ENCODE results near the gene ONECUT3. TPM values are rescaled to one million over a fixed set of nuclear protein-coding genes. Genes with fewer than 3 reads are reported as not detected.
A peak's percentile ranks its signal among the peaks of the same experiment; 100 is the strongest.

Gene ONECUT3
- total RNA-seq, 1 experiment from 2014 or later = 0.04 TPM

DNA sequence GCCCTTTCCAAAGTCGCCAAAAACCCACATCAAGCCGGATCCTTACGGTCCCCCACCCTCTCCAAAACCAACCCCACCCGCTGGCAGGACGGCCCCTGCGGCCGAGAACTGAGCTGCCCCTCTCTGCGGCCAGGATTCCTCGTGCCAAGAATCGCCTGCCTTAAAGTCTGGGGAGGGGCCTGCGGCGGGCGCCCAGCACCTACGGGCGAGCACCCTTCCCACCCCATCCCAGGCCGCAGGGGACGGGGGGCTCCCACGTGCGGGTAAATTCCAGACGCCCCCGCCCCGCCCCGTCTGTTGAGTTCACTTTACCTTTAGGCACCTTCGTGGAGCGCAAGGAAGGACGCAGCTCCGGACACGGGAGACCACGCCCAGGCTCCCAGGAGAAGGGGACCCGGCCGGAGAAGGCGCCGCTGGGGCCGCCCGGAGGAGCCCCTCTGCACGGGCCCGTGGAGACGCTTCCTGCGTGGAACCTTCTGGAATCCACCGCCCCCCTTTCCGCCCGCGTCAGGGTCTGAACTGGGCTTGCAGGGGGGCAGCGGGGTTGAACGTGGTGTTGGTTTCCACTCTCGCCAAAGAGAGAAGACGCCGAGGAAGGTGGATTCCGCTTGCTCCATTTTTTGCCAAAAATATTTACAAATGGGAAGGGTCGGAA lies 22.8 kb downstream of the ONECUT3 start:
- peak overlapping the region; percentile 58 for H3K4me3 Mint-ChIP-seq
- ChIA-PET CTCF (interaction anchor here (0.5 to 3.9 kb wide), 15 partner anchors 8 to 678 kb away, joined by 3 to 26 read pairs (median 4); no protein-coding TSS in a partner anchor), POLR2A (no interaction called here)
- no peak for TF ChIP-seq NR3C1 (CRISPR knock-in tag; conservative IDR thresholded peaks at IDR 0.05; ENCODE audit: low read depth)
- TF ChIP-seq, protein P1, sequence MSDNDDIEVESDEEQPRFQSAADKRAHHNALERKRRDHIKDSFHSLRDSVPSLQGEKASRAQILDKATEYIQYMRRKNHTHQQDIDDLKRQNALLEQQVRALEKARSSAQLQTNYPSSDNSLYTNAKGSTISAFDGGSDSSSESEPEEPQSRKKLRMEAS (CRISPR knock-in tag; IDR thresholded peaks at IDR 0.05) = no peak
- no peak for TF ChIP-seq CBFB (CRISPR knock-in tag; IDR thresholded peaks at IDR 0.05; ENCODE audit: low read depth)
- no peak for TF ChIP-seq ZNF219 (CRISPR knock-in tag; IDR thresholded peaks at IDR 0.05; ENCODE audit: borderline replicate concordance)
- TF ChIP-seq, protein P2, sequence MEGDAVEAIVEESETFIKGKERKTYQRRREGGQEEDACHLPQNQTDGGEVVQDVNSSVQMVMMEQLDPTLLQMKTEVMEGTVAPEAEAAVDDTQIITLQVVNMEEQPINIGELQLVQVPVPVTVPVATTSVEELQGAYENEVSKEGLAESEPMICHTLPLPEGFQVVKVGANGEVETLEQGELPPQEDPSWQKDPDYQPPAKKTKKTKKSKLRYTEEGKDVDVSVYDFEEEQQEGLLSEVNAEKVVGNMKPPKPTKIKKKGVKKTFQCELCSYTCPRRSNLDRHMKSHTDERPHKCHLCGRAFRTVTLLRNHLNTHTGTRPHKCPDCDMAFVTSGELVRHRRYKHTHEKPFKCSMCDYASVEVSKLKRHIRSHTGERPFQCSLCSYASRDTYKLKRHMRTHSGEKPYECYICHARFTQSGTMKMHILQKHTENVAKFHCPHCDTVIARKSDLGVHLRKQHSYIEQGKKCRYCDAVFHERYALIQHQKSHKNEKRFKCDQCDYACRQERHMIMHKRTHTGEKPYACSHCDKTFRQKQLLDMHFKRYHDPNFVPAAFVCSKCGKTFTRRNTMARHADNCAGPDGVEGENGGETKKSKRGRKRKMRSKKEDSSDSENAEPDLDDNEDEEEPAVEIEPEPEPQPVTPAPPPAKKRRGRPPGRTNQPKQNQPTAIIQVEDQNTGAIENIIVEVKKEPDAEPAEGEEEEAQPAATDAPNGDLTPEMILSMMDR (IDR thresholded peaks at IDR 0.05) = no peak
- TF ChIP-seq NFYB (CRISPR knock-in tag; conservative IDR thresholded peaks at IDR 0.05; ENCODE audit: low read depth) = no peak
- no peak for TF ChIP-seq NFE2L1 (CRISPR knock-in tag; IDR thresholded peaks at IDR 0.05)
- TF ChIP-seq ZNF396 (CRISPR knock-in tag; IDR thresholded peaks at IDR 0.05; ENCODE audit: borderline replicate concordance) = no peak
- TF ChIP-seq, protein P3, sequence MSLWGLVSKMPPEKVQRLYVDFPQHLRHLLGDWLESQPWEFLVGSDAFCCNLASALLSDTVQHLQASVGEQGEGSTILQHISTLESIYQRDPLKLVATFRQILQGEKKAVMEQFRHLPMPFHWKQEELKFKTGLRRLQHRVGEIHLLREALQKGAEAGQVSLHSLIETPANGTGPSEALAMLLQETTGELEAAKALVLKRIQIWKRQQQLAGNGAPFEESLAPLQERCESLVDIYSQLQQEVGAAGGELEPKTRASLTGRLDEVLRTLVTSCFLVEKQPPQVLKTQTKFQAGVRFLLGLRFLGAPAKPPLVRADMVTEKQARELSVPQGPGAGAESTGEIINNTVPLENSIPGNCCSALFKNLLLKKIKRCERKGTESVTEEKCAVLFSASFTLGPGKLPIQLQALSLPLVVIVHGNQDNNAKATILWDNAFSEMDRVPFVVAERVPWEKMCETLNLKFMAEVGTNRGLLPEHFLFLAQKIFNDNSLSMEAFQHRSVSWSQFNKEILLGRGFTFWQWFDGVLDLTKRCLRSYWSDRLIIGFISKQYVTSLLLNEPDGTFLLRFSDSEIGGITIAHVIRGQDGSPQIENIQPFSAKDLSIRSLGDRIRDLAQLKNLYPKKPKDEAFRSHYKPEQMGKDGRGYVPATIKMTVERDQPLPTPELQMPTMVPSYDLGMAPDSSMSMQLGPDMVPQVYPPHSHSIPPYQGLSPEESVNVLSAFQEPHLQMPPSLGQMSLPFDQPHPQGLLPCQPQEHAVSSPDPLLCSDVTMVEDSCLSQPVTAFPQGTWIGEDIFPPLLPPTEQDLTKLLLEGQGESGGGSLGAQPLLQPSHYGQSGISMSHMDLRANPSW (CRISPR knock-in tag; conservative IDR thresholded peaks at IDR 0.05; ENCODE audit: low read depth) = no peak
- TF ChIP-seq, protein P4, sequence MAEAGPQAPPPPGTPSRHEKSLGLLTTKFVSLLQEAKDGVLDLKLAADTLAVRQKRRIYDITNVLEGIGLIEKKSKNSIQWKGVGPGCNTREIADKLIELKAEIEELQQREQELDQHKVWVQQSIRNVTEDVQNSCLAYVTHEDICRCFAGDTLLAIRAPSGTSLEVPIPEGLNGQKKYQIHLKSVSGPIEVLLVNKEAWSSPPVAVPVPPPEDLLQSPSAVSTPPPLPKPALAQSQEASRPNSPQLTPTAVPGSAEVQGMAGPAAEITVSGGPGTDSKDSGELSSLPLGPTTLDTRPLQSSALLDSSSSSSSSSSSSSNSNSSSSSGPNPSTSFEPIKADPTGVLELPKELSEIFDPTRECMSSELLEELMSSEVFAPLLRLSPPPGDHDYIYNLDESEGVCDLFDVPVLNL (CRISPR knock-in tag; IDR thresholded peaks at IDR 0.05; ENCODE audit: borderline replicate concordance, low read depth) = no peak
- TF ChIP-seq, protein P5, sequence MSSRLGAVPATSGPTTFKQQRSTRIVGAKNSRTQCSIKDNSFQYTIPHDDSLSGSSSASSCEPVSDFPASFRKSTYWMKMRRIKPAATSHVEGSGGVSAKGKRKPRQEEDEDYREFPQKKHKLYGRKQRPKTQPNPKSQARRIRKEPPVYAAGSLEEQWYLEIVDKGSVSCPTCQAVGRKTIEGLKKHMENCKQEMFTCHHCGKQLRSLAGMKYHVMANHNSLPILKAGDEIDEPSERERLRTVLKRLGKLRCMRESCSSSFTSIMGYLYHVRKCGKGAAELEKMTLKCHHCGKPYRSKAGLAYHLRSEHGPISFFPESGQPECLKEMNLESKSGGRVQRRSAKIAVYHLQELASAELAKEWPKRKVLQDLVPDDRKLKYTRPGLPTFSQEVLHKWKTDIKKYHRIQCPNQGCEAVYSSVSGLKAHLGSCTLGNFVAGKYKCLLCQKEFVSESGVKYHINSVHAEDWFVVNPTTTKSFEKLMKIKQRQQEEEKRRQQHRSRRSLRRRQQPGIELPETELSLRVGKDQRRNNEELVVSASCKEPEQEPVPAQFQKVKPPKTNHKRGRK (CRISPR knock-in tag; IDR thresholded peaks at IDR 0.05; ENCODE audit: borderline replicate concordance) = no peak
- TF ChIP-seq, protein P6, sequence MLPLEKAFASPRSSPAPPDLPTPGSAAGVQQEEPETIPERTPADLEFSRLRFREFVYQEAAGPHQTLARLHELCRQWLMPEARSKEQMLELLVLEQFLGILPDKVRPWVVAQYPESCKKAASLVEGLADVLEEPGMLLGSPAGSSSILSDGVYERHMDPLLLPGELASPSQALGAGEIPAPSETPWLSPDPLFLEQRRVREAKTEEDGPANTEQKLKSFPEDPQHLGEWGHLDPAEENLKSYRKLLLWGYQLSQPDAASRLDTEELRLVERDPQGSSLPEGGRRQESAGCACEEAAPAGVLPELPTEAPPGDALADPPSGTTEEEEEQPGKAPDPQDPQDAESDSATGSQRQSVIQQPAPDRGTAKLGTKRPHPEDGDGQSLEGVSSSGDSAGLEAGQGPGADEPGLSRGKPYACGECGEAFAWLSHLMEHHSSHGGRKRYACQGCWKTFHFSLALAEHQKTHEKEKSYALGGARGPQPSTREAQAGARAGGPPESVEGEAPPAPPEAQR (CRISPR knock-in tag; IDR thresholded peaks at IDR 0.05) = no peak
- TF ChIP-seq MYBL2 (CRISPR knock-in tag; IDR thresholded peaks at IDR 0.05) = no peak
- no peak for TF ChIP-seq FOXJ3 (CRISPR knock-in tag; IDR thresholded peaks at IDR 0.05; ENCODE audit: borderline replicate concordance)
- TF ChIP-seq, protein P7, sequence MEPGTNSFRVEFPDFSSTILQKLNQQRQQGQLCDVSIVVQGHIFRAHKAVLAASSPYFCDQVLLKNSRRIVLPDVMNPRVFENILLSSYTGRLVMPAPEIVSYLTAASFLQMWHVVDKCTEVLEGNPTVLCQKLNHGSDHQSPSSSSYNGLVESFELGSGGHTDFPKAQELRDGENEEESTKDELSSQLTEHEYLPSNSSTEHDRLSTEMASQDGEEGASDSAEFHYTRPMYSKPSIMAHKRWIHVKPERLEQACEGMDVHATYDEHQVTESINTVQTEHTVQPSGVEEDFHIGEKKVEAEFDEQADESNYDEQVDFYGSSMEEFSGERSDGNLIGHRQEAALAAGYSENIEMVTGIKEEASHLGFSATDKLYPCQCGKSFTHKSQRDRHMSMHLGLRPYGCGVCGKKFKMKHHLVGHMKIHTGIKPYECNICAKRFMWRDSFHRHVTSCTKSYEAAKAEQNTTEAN (CRISPR knock-in tag; IDR thresholded peaks at IDR 0.05) = no peak
- no peak for TF ChIP-seq ETV6 (CRISPR knock-in tag; IDR thresholded peaks at IDR 0.05)
- TF ChIP-seq TEAD4 (CRISPR knock-in tag; IDR thresholded peaks at IDR 0.05) = no peak
- TF ChIP-seq ZNF121 (CRISPR knock-in tag; IDR thresholded peaks at IDR 0.05) = no peak
- no peak for TF ChIP-seq CREM (CRISPR knock-in tag; IDR thresholded peaks at IDR 0.05)
- peaks cover 6% of the 10 kb centered on the region for H3K9me3 Mint-ChIP-seq
- H3K27ac Mint-ChIP-seq = no peak overlapping the region
- H3K4me1 Mint-ChIP-seq = peaks cover 16% of the 10 kb centered on the region
- ATAC-seq = no peak
- H3K27me3 Mint-ChIP-seq (ENCODE audit: low read depth) = peaks cover 98% of the 10 kb centered on the region
- DNase-seq (ENCODE audit: low spot score) = no peak
- peaks cover 4% of the 10 kb centered on the region for H3K36me3 Mint-ChIP-seq

All from WTC11 (cell line).